HAP-1 (cell line): ENCODE data around the gene EFCAB12.

Experiments used
- DNase-seq, 2 experiments: peaks; one replicate each; pipeline ENCODE4 v3.0.0-alpha.2; 2016 to 2020; ENCODE audit warnings: low spot score in 2 of 2
- H3K27me3 ChIP-seq: fragments of 250-450 bp; sonication (Bioruptor Pico); 2 replicates; pipeline ENCODE4 v1.5.1; 2020; ENCODE audit warnings: low read depth, mild to moderate bottlenecking, moderate library complexity
- H3K36me3 ChIP-seq: fragments of 250-450 bp; sonication (Bioruptor Pico); replicated peaks from 2 replicates; pipeline ENCODE4 v1.5.1; 2020; ENCODE audit warnings: mild to moderate bottlenecking
- H3K4me1 ChIP-seq: fragments of 250-450 bp; sonication (Bioruptor Pico); 2 replicates; pipeline ENCODE4 v1.5.1; 2020; ENCODE audit warnings: mild to moderate bottlenecking
- H3K4me3 ChIP-seq: fragments of 250-450 bp; sonication (Bioruptor Pico); 2 replicates; pipeline ENCODE4 v1.5.1; 2020; ENCODE audit warnings: mild to moderate bottlenecking, moderate library complexity
- H3K9me3 ChIP-seq: fragments of 250-450 bp; sonication (Bioruptor Pico); 2 replicates; pipeline ENCODE4 v1.5.1; 2020; ENCODE audit warnings: mild to moderate bottlenecking, moderate library complexity
- in situ Hi-C: fragments of 300-500 bp; cut with MboI; formaldehyde crosslinking; loops from 3 replicates; pipeline ENCODE4 v1.14.3; 2020; ENCODE audit warnings: low sequenced_read_pairs, inconsistent platforms, mixed read lengths

EFCAB12 gene

GRCh38 chr3:129358177-129358771 is 70.2 kb downstream of the EFCAB12 start:
- Histone ChIP-seq H3K4me3 (no peak overlapping the region), H3K4me1 (no peaks in the 10 kb centered on the region), H3K36me3 (no peaks in the 10 kb centered on the region), H3K27me3 (no peaks in the 10 kb centered on the region), H3K9me3 (no peaks in the 10 kb centered on the region)
- in situ Hi-C loops, result no loop called here
- DNase-seq, result no peak

- Histone ChIP-seq H3K4me1 (no peaks in the 10 kb centered on the region), H3K9me3 (no peaks in the 10 kb centered on the region), H3K4me3 (no peak overlapping the region), H3K36me3 (no peaks in the 10 kb centered on the region), H3K27me3 (no peaks in the 10 kb centered on the region)
- no peak for DNase-seq
- in situ Hi-C loops, result no loop called here
Observed at GRCh38 chr3:129357616-129358015, 70.8 kb downstream of the EFCAB12 start.

- Histone ChIP-seq H3K27me3 (no peaks in the 10 kb centered on the region), H3K4me3 (no peak overlapping the region), H3K36me3 (no peaks in the 10 kb centered on the region), H3K4me1 (no peaks in the 10 kb centered on the region), H3K9me3 (no peaks in the 10 kb centered on the region)
- no peak for DNase-seq
- in situ Hi-C loops, result no loop called here
Observed at GRCh38 chr3:129356756-129357425, 71.5 kb downstream of the EFCAB12 start.

GRCh38 chr3:129353589-129353941 is 74.9 kb downstream of the EFCAB12 start:
- in situ Hi-C loops, result no loop called here
- no peaks in the 10 kb centered on the region for H3K4me1 ChIP-seq
- H3K4me3 ChIP-seq, result no peak overlapping the region

GRCh38 chr3:129352650-129353588 is 75.5 kb downstream of the EFCAB12 start:
- in situ Hi-C loops, result no loop called here
- Histone ChIP-seq H3K4me3 (no peak overlapping the region), H3K4me1 (no peaks in the 10 kb centered on the region), H3K27me3 (no peaks in the 10 kb centered on the region), H3K36me3 (no peaks in the 10 kb centered on the region), H3K9me3 (no peaks in the 10 kb centered on the region)
- DNase-seq, result no peak

More at GRCh38 chr3:129353589-129353941, 74.9 kb downstream of the EFCAB12 start:
- Histone ChIP-seq H3K9me3 (no peaks in the 10 kb centered on the region), H3K27me3 (no peaks in the 10 kb centered on the region), H3K36me3 (no peaks in the 10 kb centered on the region)
- no peak for DNase-seq

- no peak overlapping the region for H3K4me3 ChIP-seq
- no peak for DNase-seq
- in situ Hi-C loops, result no loop called here
- no peaks in the 10 kb centered on the region for H3K27me3 ChIP-seq
- H3K4me1 ChIP-seq, result no peaks in the 10 kb centered on the region
- no peaks in the 10 kb centered on the region for H3K9me3 ChIP-seq
- no peaks in the 10 kb centered on the region for H3K36me3 ChIP-seq
Observed at GRCh38 chr3:129352045-129352444, 76.4 kb downstream of the EFCAB12 start.
